Left lung (tissue), 10 donors: ENCODE results near the gene PRKCA. TPM values are rescaled to one million over a fixed set of nuclear protein-coding genes. Genes with fewer than 3 reads are reported as not detected.
A peak's percentile ranks its signal among the peaks of the same experiment; 100 is the strongest.
"Not testable (repeated sequence)": the region's sequence is repeated elsewhere in the genome, so short reads cannot be mapped to it uniquely, and the experiment has no call there.

Experiments used
- ATAC-seq: fragments of 200-7000 bp; cut with Tn5 transposase; one replicate; pipeline ENCODE4 v1.9.1; 2020; ENCODE audit warnings: moderate library complexity
- DNase-seq, 4 donors: peaks; one replicate each; pipeline ENCODE4 v3.0.0-alpha.2; 2013 to 2020
- H3K27ac ChIP-seq, 2 donors: fragments of 200-600 bp; sonication (generic) in 1 of 2; one replicate each; pipeline versions ENCODE4 v1.5.0 to v1.8.0; 2020 to 2021
- H3K27me3 ChIP-seq, 2 donors: fragments of 200-600 bp; sonication (generic) in 1 of 2; one replicate each; pipeline versions ENCODE4 v1.5.0 to v1.8.0; 2020 to 2021
- H3K36me3 ChIP-seq, 2 donors: fragments of 200-600 bp; sonication (generic) in 1 of 2; one replicate each; pipeline versions ENCODE4 v1.5.0 to v1.8.0; 2020 to 2021
- H3K4me1 ChIP-seq, 2 donors: fragments of 200-600 bp; one replicate each; pipeline ENCODE4 v1.8.0; 2021
- H3K4me3 ChIP-seq, 2 donors: fragments of 200-600 bp; sonication (generic) in 1 of 2; one replicate each; pipeline versions ENCODE4 v1.5.0 to v1.8.0; 2020 to 2021; ENCODE audit warnings: mild to moderate bottlenecking in 1 of 2
- H3K9me3 ChIP-seq, 2 donors: fragments of 200-600 bp; sonication (generic) in 1 of 2; one replicate each; pipeline versions ENCODE4 v1.5.0 to v1.8.0; 2020 to 2021
- CTCF ChIP-seq, 2 donors: fragments of 200-600 bp; sonication (generic) in 1 of 2; IDR thresholded peaks; one replicate each; pipeline versions ENCODE4 v1.5.0 to v1.8.0; 2021; ENCODE audit warnings: antibody characterized with exemption in 2 of 2
- intact Hi-C, 2 donors: fragments of 100-400 bp; cut with DNase I; formaldehyde crosslinking; loops; one replicate each; pipeline versions ENCODE4 v1.11.2 to v1.14.2; 2022
- polyA plus RNA-seq, 6 donors: library from polyadenylated mRNA; unstranded; fragments of 120-200 nt; gene quantifications; one replicate each; pipeline ENCODE4 v1.2.1, GENCODE V29; 2013; ENCODE audit not compliant: insufficient read length in 6 of 6
- total RNA-seq, 2 donors: library from RNA; stranded (reverse); fragmentation: NEBNext Ultra II Directional; extraction: Animal tissue kit (Norgen Biotek cat#: 25700); gene quantifications; one replicate each; pipeline ENCODE4 v1.2.1, GENCODE V29; 2021
- donor health status: DM: no; HTN: yes; CAD: no.
- donor health status: DM: no; HTN: no; CAD: no.

The PRKCA gene
- total and polyA plus RNA-seq, 8 donors: 16.4 to 30.4 (median 17.5) TPM

DNA sequence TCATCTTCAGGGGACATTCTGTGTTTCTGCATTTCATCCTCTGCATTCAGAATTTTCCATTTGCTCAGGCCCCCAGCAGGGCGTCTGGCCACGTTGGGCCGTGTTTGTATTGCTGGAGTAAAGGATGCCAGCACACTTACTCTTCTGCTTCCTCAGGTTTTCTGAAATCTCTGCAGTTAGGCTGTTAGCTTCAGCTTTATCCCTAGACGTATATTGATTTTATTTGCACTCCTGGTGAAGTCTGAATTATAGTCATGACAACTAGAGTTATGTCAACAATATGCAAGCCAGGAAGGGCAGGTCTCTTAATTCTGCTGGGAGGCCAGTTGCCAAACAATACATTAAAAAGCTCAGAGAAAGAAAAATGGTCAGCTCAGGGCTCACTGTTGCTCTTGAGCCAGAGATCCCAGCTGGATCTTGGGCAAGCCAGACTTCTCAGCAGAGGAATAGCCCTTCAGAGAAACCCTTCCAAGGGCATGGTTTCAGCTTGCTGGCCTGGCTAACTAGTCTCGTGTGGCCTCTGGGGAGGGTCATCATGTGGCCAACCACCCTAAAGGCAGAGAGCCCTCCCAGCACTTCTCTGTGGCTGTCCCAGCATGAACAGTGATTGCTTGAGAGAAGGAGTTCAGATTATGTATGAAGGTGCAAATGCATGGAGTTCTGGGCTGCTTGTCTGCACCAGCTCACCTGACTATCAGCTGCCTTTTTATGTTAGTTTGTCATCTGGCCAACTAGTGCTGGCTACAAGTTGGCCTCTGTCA is 422.3 kb downstream of the PRKCA start:
- intact Hi-C loops: no loop called here
- no peaks in the 10 kb centered on the region for H3K36me3 ChIP-seq
- DNase-seq: peak in 2 of 4 donors; percentile 57 to 68
- no peak overlapping the region for H3K27ac ChIP-seq
- H3K4me1 ChIP-seq: peaks cover 0 to 8% of the 10 kb centered on the region in 2 donors
- peak; percentile 36 for ATAC-seq
- TF ChIP-seq CTCF (IDR thresholded peaks at IDR 0.05): no peak
- H3K27me3 ChIP-seq: no peaks in the 10 kb centered on the region
- no peak overlapping the region for H3K4me3 ChIP-seq
- no peaks in the 10 kb centered on the region for H3K9me3 ChIP-seq

- H3K27ac ChIP-seq, DNase-seq, H3K27me3 ChIP-seq, intact Hi-C loops, H3K4me3 ChIP-seq, H3K4me1 ChIP-seq, ATAC-seq, H3K9me3 ChIP-seq, H3K36me3 ChIP-seq: not testable (repeated sequence)
Measured at GRCh38 chr17:66725438-66725837, 423.0 kb downstream of the PRKCA start.

- H3K4me3 ChIP-seq: no peak overlapping the region
- H3K36me3 ChIP-seq: no peaks in the 10 kb centered on the region
- intact Hi-C loops: no loop called here
- no peak for TF ChIP-seq CTCF (IDR thresholded peaks at IDR 0.05)
- H3K27me3 ChIP-seq: no peaks in the 10 kb centered on the region
- ATAC-seq (no peak), DNase-seq (no peak)
- no peak overlapping the region for H3K27ac ChIP-seq
- H3K4me1 ChIP-seq: peaks cover 0 to 8% of the 10 kb centered on the region in 2 donors
- H3K9me3 ChIP-seq: no peaks in the 10 kb centered on the region
Measured at GRCh38 chr17:66725956-66726355, 423.5 kb downstream of the PRKCA start.

GRCh38 chr17:66726371-66726770 is 424.0 kb downstream of the PRKCA start:
- Histone ChIP-seq H3K4me1 (peaks cover 0 to 8% of the 10 kb centered on the region in 2 donors), H3K4me3 (no peak overlapping the region), H3K27me3 (no peaks in the 10 kb centered on the region), H3K27ac (no peak overlapping the region), H3K9me3 (no peaks in the 10 kb centered on the region), H3K36me3 (no peaks in the 10 kb centered on the region)
- ATAC-seq (no peak), DNase-seq (no peak)
- intact Hi-C loops: no loop called here
- TF ChIP-seq CTCF (IDR thresholded peaks at IDR 0.05): no peak

- no peak for DNase-seq
- ATAC-seq: no peak
- TF ChIP-seq CTCF (IDR thresholded peaks at IDR 0.05): no peak
- no peak overlapping the region for H3K4me3 ChIP-seq
- H3K27ac ChIP-seq: no peak overlapping the region
- no peaks in the 10 kb centered on the region for H3K27me3 ChIP-seq
- peaks cover 0 to 8% of the 10 kb centered on the region in 2 donors for H3K4me1 ChIP-seq
- H3K36me3 ChIP-seq: no peaks in the 10 kb centered on the region
- intact Hi-C loops: no loop called here
- H3K9me3 ChIP-seq: no peaks in the 10 kb centered on the region
Measured at GRCh38 chr17:66726846-66727245, 424.4 kb downstream of the PRKCA start.
